BLaER1 treated with 17β-estradiol and CSF1 and Interleukin-3, amounts not matched to agents 10 nM and 100 nM (cell line): ENCODE measurements around the gene ILDR2.
"Not testable (repeated sequence)": the region's sequence is repeated elsewhere in the genome, so short reads cannot be mapped to it uniquely, and the experiment has no call there.

Source experiments
- H3K27ac ChIP-seq, 11 experiments: shearing (Covaris generic); formaldehyde crosslinking; 2 replicates each; pipeline ENCODE4 v1.8.1; 2022
- H3K27me3 ChIP-seq, 11 experiments: shearing (Covaris generic); formaldehyde crosslinking; 2 replicates each; pipeline ENCODE4 v1.8.1; 2022
- H3K36me3 ChIP-seq, 11 experiments: shearing (Covaris generic); formaldehyde crosslinking; 2 replicates each; pipeline ENCODE4 v1.8.1; 2022
- H3K4me1 ChIP-seq, 10 experiments: shearing (Covaris generic); formaldehyde crosslinking; 2 replicates each; pipeline ENCODE4 v1.8.1; 2022
- H3K4me2 ChIP-seq, 11 experiments: shearing (Covaris generic); formaldehyde crosslinking; 2 replicates each; pipeline ENCODE4 v1.8.1; 2022
- H3K4me3 ChIP-seq, 10 experiments: shearing (Covaris generic); formaldehyde crosslinking; 2 replicates each; pipeline ENCODE4 v1.8.1; 2022
- H3K9ac ChIP-seq, 11 experiments: shearing (Covaris generic); formaldehyde crosslinking; 2 replicates each; pipeline ENCODE4 v1.8.1; 2022
- H3K9me3 ChIP-seq, 11 experiments: shearing (Covaris generic); formaldehyde crosslinking; replicated peaks in 1 of 11; 2 replicates each; pipeline ENCODE4 v1.8.1; 2022
- H4K20me1 ChIP-seq, 11 experiments: shearing (Covaris generic); formaldehyde crosslinking; 2 replicates each; pipeline ENCODE4 v1.8.1; 2022
- Cebpa-rat ChIP-seq, 11 experiments: shearing (Covaris generic); IDR thresholded peaks; 2 replicates each; pipeline ENCODE4 v1.8.1; 2022

The ILDR2 gene

DNA sequence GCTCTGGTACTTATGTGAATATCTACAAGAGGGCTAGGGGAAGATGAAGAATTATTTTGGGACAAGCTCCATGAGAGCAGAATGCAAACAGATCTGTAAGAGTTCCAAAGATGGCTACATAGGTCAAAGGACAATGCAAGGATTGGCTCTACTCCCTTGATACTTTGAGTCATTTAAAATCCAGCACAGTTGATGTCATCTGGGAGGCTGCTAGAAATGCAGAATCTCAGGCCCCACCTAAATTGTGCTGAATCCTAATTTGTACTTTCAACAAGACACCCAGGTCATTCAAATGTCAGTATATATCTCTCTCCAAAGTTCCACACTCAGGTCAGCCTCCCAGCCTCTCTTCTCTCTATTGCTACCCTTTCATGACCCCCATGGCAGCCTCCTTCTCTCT lies 75.6 kb downstream of the ILDR2 start:
- Histone ChIP-seq H3K4me3 (no peak overlapping the region), H3K36me3 (peaks cover 0 to 4% (median 0%) of the 10 kb centered on the region in 11 experiments; a peak in 1 of 22 replicates), H3K4me1 (peaks cover 27 to 34% (median 31%) of the 10 kb centered on the region in 10 experiments), H3K4me2 (no peak overlapping the region), H3K27me3 (no peaks in the 10 kb centered on the region), H3K9ac (no peak overlapping the region), H3K27ac (no peak overlapping the region), H3K9me3 (peaks cover 14 to 24% (median 20%) of the 10 kb centered on the region in 11 experiments), H4K20me1 (no peaks in the 10 kb centered on the region)
- no peak for TF ChIP-seq Cebpa-rat (IDR thresholded peaks at IDR 0.05)

DNA sequence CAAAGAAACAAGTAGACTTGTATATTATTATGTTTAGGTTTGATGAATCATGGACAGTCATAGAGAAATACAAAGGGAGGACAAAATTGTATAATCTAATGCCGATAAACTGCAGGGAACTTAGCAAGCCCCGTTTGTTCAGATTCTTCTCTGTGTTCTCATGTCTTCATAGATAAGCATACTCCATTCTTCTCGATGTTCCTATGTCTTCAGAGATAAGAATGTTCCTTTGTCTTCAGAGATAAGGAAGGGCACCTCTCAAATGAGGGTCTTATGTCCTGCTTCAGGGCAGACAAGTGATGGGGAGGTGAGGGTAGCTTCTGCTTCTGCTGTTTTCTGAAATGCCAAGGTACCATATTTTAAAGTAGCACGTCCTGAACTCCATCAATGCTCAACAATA lies 79.6 kb downstream of the ILDR2 start:
- Histone ChIP-seq H4K20me1 (no peaks in the 10 kb centered on the region), H3K27ac (no peak overlapping the region), H3K4me2 (no peak overlapping the region), H3K27me3 (no peaks in the 10 kb centered on the region), H3K36me3 (peaks cover 0 to 4% (median 0%) of the 10 kb centered on the region in 11 experiments; a peak in 1 of 22 replicates), H3K9ac (no peak overlapping the region), H3K4me1 (peaks cover under 1 to 5% (median 3%) of the 10 kb centered on the region in 10 experiments; a peak in 16 of 20 replicates), H3K9me3 (peaks cover 14 to 24% (median 20%) of the 10 kb centered on the region in 11 experiments), H3K4me3 (no peak overlapping the region)
- TF ChIP-seq Cebpa-rat (IDR thresholded peaks at IDR 0.05), result no peak

DNA sequence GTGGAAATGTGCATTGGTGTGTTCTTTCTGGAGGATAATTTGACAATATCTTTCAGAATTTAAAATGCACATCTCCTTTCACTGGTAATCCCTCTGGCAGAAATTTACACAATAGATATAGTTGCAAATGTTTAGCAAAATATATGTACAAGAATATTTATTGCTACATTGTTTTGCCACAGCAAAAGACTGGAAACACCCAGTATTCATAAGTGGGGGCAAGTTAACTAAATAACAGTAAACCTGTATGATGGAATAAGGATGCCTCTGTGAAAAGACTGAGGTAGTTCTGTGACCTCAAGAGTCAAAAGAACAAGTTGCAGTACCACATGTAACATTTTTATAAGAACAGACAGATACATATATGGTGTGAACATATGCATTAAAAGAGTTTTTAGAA lies 85.6 kb downstream of the ILDR2 start:
- no peak overlapping the region for H3K9ac ChIP-seq
- TF ChIP-seq Cebpa-rat (IDR thresholded peaks at IDR 0.05), result no peak
- H3K27me3 ChIP-seq, result no peaks in the 10 kb centered on the region

DNA sequence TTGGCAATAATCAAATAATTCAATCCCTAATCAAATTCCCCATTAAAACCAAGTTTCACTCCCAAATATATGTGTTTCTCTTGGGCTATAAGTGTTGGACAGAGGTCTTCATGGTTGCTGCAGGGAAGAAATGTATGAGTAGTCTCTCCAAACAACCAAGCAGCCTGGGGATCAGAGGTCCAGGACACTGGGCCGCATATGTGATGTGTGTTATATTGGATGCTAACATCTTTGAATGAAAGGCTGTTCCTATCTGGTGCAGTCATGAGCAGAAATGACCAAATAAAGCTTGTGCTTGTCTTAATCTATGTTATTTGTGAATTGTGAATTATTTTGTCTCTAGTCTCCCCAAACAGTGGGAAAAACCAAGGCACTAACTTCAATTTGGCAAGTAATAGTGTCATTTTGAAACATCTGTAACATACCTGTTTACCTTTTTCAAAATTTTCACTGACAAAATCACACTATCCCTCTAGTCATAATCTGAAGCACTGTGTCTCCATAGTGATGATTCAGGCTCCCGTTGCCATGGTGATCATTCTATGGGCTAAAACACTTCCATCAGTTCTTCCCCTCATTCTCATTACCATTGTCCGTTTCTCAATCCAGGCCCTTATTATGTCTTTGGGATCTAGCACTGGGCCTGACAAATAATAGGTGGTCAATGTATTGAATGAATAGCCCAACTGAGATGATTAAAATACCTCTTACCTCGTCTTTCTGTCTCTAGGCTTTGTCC lies 86.8 kb downstream of the ILDR2 start:
- Histone ChIP-seq H3K4me2 (no peak overlapping the region), H3K4me1 (peaks cover 0 to 11% (median 8%) of the 10 kb centered on the region in 10 experiments; a peak in 14 of 20 replicates), H3K9me3 (peaks cover 0 to 8% (median 0%) of the 10 kb centered on the region in 11 experiments; a peak in 3 of 22 replicates), H3K27me3 (no peaks in the 10 kb centered on the region), H4K20me1 (no peaks in the 10 kb centered on the region), H3K9ac (no peak overlapping the region), H3K36me3 (no peaks in the 10 kb centered on the region), H3K27ac (no peak overlapping the region), H3K4me3 (no peak overlapping the region)
- TF ChIP-seq Cebpa-rat (IDR thresholded peaks at IDR 0.05), result no peak

More for the DNA sequence above, 85.6 kb downstream of the ILDR2 start:
- no peaks in the 10 kb centered on the region for H3K36me3 ChIP-seq
- no peak overlapping the region for H3K4me2 ChIP-seq
- peaks cover 0 to 8% (median 5%) of the 10 kb centered on the region in 10 experiments; a peak in 14 of 20 replicates for H3K4me1 ChIP-seq
- H4K20me1 ChIP-seq, result no peaks in the 10 kb centered on the region
- no peaks in the 10 kb centered on the region for H3K9me3 ChIP-seq
- H3K27ac ChIP-seq, result no peak overlapping the region
- H3K4me3 ChIP-seq, result no peak overlapping the region

DNA sequence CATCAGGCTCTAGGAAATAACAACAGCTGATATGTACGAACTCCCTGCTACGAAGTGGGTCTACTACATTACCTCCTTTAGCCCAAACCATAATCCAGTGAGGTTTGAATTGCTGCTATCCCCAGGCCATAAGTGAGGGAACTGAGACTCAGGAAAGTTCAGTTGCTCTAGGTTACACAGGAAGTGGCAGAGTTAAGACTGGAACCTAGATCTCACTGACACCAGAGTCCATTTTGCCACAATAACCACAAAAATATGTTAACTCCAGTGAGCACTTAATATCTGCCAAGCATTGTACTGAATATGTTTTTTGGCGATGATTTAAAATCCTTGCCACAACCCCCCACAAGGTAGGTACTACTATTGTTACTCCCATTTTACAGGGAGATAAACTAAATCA lies 90.4 kb downstream of the ILDR2 start:
- Histone ChIP-seq H3K4me1 (peaks cover 0 to 11% (median 8%) of the 10 kb centered on the region in 10 experiments; a peak in 14 of 20 replicates), H3K4me2 (peak overlapping the region in 10 of 11 experiments; percentile 17 to 47 (median 36); a peak in 13 of 22 replicates), H3K9ac (no peak overlapping the region), H3K4me3 (no peak overlapping the region), H3K27me3 (no peaks in the 10 kb centered on the region), H3K27ac (no peak overlapping the region), H3K36me3 (no peaks in the 10 kb centered on the region), H3K9me3 (peaks cover 0 to 8% (median 0%) of the 10 kb centered on the region in 11 experiments; a peak in 3 of 22 replicates), H4K20me1 (no peaks in the 10 kb centered on the region)
- TF ChIP-seq Cebpa-rat (IDR thresholded peaks at IDR 0.05), result no peak

DNA sequence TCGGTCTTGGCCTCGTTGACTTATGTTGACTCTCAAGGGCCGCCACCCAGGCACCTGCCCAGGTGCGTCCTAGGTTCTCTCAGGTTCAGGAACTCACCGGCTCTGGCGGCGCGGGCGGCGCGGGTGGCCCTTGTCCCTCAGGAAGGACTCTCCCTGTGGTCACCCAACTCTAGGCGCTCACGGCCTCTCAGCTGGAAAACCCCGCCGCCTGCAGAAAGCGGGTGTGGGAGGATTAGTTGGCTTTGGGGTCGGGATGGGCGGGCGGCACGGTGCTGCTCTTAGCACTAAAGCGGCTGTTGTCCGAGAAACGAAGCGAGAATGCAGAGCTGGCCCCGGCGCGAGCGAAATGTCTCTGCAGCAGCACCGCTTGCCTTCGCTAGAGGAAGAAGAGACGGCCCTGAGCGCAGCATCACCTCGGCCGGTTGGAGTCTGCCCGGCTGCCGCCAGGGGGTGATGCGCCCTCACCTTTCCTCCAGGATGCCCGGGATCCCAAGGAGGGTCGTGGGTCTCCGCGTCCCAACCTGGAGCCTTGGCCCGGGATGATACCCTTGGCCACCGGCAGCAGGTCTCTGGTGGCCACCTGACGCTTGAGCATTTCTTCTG lies 91.2 kb downstream of the ILDR2 start:
- H3K4me2 ChIP-seq, result peak overlapping the region in 2 of 11 experiments; percentile 35 to 47; a peak in 2 of 22 replicates
- H3K4me3 ChIP-seq, result no peak overlapping the region
- no peak for TF ChIP-seq Cebpa-rat (IDR thresholded peaks at IDR 0.05)
- no peak overlapping the region for H3K27ac ChIP-seq
- no peaks in the 10 kb centered on the region for H3K36me3 ChIP-seq
- no peaks in the 10 kb centered on the region for H4K20me1 ChIP-seq
- no peak overlapping the region for H3K9ac ChIP-seq
- H3K4me1 ChIP-seq, result peaks cover 0 to 11% (median 8%) of the 10 kb centered on the region in 10 experiments; a peak in 14 of 20 replicates
- H3K9me3 ChIP-seq, result peaks cover 0 to 8% (median 0%) of the 10 kb centered on the region in 11 experiments; a peak in 4 of 22 replicates
- H3K27me3 ChIP-seq, result no peaks in the 10 kb centered on the region

DNA sequence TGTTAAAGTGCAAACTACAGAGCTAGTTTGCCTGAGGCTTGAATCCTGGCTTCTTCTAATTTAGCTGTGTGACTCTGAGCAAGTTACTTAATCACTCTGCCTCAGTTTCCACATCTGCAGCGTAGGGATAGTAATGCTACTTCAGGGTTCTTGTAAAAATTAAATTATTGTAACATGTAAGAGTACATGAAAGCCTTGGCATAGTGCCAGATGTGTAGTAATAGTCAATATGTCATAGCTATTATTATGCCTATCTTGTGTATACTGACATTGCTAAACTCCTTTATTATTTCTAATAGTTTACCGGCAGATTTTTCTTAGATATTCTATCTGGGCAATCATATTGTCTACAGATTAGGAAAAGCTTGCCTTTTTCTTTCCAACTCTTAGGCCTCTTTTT lies 92.4 kb downstream of the ILDR2 start:
- no peak for TF ChIP-seq Cebpa-rat (IDR thresholded peaks at IDR 0.05)
- Histone ChIP-seq H3K27ac (no peak overlapping the region), H3K4me3 (no peak overlapping the region), H3K27me3 (no peaks in the 10 kb centered on the region), H3K9ac (no peak overlapping the region), H3K9me3 (peaks cover 0 to 18% (median 7%) of the 10 kb centered on the region in 11 experiments; a peak in 17 of 22 replicates), H4K20me1 (no peaks in the 10 kb centered on the region), H3K4me1 (peaks cover 0 to 11% (median 8%) of the 10 kb centered on the region in 10 experiments; a peak in 14 of 20 replicates), H3K36me3 (no peaks in the 10 kb centered on the region), H3K4me2 (no peak overlapping the region)

DNA sequence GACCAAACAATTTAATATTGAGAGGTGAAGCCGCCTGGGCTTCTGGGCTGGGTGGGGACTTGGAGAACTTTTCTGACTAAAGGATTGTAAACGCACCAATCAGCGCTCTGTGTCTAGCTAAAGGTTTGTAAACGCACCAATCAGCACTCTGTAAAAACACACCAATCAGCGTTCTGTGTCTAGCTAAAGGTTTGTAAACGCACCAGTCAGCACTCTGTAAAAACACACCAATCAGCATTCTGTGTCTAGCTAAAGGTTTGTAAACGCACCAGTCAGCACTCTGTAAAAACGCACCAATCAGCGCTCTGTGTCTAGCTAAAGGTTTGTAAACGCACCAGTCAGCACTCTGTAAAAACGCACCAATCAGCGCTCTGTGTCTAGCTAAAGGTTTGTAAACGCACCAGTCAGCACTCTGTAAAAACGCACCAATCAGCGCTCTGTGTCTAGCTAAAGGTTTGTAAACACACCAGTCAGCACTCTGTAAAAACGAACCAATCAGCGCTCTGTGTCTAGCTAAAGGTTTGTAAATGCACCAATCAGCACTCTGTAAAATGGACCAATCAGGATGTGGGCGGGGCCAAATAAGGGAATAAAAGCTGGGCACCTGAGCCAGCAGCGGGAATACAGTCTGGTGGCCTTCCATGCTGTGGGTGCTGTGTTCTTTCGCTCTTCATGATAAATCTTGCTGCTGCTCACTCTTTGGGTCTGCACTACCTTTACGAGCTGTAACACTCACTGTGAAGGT lies 97.0 kb downstream of the ILDR2 start:
- not testable (repeated sequence) for H3K9ac ChIP-seq, H3K36me3 ChIP-seq, H3K27me3 ChIP-seq, H3K27ac ChIP-seq, H3K4me2 ChIP-seq, H3K4me3 ChIP-seq
- Histone ChIP-seq H3K4me1 (peaks cover 14 to 30% (median 23%) of the 10 kb centered on the region in 10 experiments), H4K20me1 (peaks cover 0 to 22% (median 12%) of the 10 kb centered on the region in 11 experiments; a peak in 9 of 22 replicates), H3K9me3 (peaks cover 0 to 14% (median 7%) of the 10 kb centered on the region in 11 experiments; a peak in 17 of 22 replicates)

DNA sequence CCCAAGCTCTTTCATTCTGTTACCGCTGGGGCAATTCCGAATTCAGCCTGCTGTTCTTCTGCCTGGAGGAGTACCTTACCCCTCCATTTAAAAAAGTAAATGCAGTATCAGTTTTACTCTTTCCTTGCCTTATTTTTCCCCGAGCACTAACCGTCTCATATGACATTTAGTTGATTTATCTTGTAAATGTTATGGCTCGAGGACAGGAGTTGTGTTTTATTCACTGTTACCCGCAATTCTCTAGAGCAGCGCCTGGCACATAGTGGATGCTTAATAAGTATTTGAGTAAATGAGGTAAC lies 98.9 kb downstream of the ILDR2 start:
- peak overlapping the region; percentile 22 to 96 (median 68); a peak in 20 of 22 replicates for H3K9ac ChIP-seq
- TF ChIP-seq Cebpa-rat (IDR thresholded peaks at IDR 0.05), result no peak

More for the DNA sequence above, 98.9 kb downstream of the ILDR2 start:
- peak overlapping the region; percentile 63 to 88 (median 74) for H3K4me2 ChIP-seq
- peaks cover 0 to 15% (median 6%) of the 10 kb centered on the region in 11 experiments; a peak in 8 of 22 replicates for H3K36me3 ChIP-seq
- peak overlapping the region; percentile 53 to 92 (median 86); a peak in 19 of 20 replicates for H3K4me3 ChIP-seq
- peaks cover 0 to 39% (median 24%) of the 10 kb centered on the region in 11 experiments; a peak in 12 of 22 replicates for H4K20me1 ChIP-seq
- H3K27ac ChIP-seq, result peak overlapping the region in 2 of 11 experiments; percentile 13 to 91; a peak in 2 of 22 replicates
- no peaks in the 10 kb centered on the region for H3K27me3 ChIP-seq
- peaks cover 18 to 34% (median 27%) of the 10 kb centered on the region in 10 experiments for H3K4me1 ChIP-seq
- H3K9me3 ChIP-seq, result peaks cover 0 to 14% (median 7%) of the 10 kb centered on the region in 11 experiments; a peak in 17 of 22 replicates
